Kasumi-1 (cell line): ENCODE measurements around the gene SMIM29.
A peak's percentile ranks its signal among the peaks of the same experiment; 100 is the strongest.
"Not testable (repeated sequence)": the region's sequence is repeated elsewhere in the genome, so short reads cannot be mapped to it uniquely, and the experiment has no call there.

ENCODE experiments used
- DNase-seq, 2 experiments: peaks; one replicate each; lab custom pipeline; 2025; lab: John Stamatoyannopoulos, UW

SMIM29 gene

DNA sequence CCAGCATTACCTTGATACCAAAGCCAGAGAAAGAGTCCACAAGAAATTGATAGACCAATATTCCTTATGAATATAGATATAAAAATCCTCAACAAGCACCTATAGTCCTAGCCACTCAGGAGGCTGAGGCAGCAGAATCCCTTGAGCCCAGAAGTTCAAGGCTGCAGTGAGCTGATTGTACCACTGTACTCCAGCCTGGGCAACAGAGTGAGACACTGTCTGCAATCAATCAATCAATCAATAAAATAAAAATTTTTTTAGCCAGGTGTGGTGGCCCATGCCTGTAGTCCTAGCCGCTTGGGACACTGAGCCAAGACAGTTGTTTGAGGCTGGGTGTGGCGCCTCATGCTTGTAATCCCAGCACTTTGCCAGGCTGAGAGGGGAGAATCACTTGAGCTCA is 18.9 kb upstream of the SMIM29 start:
- no peak for DNase-seq

DNA sequence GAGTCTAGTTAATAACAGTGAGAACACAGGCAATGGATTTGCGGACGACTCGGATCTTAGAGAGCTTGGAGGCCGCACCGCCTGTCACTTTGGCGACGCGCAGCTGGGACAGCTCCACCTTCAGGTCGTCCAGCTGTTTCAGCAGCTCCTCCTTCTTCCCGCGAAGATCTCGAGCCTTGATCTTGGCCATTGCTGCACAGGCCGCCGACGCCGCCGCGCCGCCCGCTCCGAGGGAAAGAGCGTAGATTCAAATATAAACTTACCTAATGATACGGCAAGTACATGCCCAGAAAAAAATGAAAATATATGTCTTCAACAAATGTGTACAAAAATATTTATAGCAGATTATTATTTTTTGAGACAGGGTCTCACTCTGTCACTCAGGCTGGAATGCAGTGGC is 14.7 kb upstream of the SMIM29 start:
- not testable (repeated sequence) for DNase-seq

DNA sequence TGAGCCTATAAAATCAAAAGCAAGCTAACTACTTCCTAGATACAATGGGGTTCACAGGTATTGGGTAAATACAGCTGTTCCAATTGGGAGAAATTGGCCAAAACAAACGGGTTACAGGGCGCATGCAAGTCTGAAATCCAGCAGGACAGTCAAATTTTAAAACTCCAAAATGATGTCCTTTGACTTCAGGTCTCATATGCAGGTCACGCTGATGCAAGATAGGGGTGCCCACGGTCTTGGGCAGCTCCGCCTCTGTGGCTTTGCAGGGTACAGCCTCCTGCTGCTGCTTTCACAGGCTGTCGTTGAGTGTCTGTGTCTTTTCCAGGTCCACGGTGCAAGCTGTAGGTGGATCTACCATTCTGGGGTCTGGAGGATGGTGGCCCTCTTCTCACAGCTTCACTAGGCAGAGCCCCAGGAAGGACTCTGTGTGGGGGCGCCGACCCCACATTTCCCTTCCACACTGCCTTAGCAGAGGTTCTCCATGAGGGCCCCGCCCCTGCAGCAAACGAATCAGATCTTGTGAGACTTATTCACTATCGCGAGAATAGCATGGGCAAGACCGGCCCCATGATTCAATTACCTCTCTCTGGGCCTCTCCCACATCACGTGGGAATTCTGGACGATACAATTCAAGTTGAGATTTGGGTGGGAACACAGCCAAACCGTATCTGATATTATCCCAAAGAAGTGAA is 11.9 kb upstream of the SMIM29 start:
- DNase-seq = no peak

DNA sequence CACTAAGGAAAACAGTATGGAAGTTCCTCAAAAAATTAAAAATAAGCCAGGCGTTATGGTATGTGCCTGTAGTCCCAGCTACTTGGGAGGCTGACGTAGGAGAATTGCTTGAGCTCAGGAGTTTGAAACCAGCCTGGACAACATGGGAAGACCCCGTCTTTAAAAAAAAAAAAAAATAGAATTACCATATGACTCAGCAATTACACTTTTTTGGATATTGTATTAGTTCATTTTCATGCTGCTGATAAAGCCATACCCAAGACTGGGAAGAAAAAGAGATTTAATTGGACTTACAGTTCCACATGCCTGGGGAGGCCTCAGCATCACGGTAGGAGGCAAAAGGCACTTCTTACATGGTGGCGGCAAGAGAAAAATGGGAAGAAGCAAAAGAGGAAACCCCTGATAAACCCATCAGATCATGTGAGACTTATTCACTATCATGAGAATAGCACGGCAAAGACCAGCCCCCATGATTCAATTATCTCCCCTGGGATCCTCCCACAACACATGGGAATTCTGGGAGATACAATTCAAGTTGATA is 10.8 kb upstream of the SMIM29 start:
- no peak for DNase-seq

DNA sequence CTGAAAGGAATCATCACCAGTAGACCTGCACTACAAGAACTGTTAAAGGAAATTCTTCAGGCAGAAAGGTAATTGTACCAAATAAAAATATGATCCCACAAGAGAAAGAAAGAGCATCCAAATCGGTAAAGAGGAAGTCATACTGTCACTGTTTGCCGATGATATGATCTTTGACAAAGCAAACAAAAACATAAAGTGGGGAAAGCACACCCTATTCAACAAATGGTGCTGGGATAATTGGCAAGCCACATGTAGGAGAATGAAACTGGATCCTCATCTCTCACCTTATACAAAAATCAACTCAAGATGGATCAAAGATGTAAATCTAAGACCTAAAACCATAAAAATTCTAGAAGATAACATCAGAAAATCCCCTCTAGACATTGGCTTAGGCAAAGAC is 3.6 kb upstream of the SMIM29 start:
- DNase-seq = not testable (repeated sequence)

DNA sequence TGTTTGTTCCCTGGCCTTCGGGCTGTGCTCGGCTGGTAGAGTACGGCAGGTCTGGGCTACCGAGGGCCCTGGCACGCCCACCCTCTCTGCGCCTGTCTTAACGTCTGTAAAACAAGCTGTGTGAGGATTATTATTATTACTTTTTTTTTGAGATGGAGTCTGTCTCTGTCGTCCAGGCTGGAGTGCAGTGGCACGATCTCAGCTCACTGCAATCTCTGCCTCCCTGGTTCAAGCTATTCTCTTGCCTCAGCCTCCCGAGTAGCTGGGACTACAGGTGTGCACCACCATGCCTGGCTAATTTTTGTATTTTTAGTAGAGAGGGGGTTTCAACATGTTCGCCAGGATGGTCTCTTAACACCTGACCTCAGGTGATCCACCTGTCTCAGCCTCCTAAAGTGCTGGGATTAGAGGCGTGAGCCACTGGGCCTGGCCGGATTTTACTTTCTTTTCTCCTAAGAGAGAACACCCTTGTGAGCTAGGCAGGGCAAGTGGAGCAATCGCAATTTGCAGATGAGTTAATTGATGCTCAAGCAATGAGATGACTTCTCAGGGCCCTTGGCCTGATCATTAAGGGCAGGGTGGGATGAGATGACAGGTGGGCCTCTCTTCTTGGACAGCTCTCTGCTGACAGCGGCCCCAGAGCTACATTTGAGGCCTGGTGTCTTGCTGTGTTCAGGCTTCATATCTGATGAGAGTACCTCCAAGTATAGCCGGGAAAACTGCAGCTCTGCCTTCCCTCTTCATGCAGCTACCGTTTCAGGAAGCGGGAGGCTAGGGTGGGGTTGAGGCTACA is 859 bp upstream of the SMIM29 start:
- no peak for DNase-seq

DNA sequence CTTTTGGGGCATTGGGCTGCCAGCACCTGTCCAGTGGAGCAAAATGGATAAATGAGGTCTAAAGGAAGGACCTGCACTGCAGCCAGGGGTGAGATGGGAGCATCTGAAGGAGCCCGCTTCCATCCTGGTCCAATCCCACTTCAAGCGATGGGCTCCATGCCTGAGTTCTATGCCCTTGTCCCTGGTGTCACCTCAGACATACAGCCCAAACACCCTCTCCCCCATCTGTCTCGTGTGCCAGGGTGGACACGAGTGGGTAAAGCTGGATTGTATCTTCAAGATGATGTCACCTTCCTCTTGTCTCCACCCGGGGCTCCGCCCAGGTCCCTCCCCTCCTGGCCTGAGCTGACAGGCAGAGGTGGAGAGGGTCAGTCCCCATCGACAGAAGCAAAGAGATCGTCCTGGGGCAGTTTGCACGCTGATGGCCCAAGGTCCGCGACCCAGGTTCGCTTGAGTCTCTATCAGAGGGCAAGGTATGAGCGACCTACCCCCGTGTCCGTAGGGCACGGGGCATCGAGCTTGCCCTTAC is 544 bp downstream of the SMIM29 start:
- no peak for DNase-seq

DNA sequence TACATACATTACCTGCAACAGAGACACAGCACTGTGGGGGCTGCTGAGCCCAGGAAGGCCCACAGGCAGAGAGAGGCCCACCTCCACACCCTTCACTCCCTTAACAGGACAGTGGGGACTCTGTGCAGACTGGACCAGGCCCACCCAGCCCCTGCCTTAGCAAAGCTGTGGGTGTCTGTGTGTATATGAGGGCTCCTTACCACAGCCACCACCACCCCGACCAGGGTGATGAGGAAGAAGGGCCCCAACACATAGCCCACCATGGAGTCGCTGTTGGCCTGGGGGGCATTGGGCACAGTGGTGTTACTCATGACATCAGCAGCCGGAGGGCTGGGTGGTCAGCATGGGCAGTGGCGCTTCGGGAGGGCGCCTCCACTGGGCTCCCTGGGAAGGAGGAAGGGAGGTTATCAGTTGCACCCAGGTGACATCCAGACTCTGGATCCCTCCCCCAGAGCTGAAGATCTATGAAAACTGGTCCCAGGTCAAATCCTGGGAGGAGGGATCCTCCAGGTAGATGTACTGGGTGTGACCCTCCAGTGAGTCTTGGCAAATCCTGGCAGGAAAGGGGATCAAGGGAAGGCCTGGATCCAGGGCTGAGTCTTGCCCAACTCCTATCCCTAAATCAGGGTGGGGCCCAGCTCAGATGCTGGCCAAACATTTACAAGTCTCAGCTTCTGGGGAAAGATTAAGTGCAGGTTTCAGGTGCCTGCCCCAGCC is 1.2 kb downstream of the SMIM29 start:
- DNase-seq = no peak

DNA sequence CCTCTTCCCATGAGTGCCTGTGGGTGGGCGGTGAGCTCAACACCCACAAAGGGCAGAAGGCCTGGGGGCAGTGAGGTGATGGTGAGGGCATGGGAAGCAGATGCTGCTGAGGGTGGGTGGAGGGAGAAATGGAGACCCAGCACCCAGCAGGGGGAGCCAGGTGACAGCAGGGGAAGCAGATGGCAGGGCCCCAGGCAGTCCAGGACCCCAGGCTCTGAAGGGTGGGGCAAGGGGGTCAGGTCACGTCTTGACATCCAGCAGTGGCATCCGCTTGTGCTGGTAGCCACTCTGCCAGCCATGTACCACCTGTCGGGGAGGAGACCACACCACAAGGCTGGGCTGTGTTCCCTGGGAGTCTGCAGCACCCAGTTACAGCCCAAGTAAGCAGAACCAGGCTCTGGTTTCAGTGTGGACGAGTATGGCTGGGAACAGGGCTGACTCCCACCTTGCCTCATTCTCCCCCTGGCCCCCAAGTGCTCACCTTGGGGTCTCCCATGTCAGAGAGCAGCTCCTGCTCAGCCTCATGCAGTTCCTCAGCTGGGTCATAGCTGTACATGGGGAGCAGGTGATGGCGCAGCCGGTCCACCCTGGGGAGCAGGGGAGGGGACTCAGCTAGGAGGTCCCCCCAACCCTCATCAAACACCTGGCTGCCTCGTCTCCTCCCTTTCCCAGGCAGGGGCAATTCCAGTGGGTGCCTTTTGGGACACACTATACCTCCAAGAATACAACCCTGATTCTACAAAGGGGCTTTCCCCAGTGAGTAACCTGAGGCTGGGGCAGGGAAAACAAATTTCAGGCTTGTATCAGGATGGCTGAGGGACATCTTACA is 2.0 kb downstream of the SMIM29 start:
- peak; percentile 25 to 44 for DNase-seq

DNA sequence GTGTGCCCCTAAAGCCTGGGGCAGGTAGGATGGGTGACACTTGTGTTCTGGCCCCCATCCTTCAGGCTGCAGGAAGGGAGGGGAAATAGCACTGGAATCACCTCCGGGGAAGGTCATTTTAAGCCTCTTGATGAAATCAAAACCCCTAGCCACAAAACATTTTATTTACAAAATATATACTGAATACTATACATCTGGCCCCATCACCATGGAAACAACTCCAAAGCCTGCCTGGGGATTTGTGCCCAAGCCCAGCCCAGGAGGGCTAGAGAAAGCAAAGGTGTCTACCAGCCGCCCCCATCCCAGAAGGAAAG is 2.6 kb downstream of the SMIM29 start:
- no peak for DNase-seq

DNA sequence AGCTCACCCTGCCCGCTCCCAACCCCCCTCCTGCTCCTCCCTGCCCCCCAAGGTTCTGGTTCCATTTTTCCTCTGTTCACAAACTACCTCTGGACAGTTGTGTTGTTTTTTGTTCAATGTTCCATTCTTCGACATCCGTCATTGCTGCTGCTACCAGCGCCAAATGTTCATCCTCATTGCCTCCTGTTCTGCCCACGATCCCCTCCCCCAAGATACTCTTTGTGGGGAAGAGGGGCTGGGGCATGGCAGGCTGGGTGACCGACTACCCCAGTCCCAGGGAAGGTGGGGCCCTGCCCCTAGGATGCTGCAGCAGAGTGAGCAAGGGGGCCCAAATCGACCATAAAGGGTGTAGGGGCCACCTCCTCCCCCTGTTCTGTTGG is 3.1 kb downstream of the SMIM29 start:
- DNase-seq = not testable (repeated sequence)

DNA sequence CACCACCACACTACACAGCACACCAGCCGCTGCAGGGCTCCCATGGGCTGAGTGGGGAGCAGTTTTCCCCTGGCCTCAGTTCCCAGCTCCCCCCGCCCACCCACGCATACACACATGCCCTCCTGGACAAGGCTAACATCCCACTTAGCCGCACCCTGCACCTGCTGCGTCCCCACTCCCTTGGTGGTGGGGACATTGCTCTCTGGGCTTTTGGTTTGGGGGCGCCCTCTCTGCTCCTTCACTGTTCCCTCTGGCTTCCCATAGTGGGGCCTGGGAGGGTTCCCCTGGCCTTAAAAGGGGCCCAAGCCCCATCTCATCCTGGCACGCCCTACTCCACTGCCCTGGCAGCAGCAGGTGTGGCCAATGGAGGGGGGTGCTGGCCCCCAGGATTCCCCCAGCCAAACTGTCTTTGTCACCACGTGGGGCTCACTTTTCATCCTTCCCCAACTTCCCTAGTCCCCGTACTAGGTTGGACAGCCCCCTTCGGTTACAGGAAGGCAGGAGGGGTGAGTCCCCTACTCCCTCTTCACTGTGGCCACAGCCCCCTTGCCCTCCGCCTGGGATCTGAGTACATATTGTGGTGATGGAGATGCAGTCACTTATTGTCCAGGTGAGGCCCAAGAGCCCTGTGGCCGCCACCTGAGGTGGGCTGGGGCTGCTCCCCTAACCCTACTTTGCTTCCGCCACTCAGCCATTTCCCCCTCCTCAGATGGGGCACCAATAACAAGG is 3.6 kb downstream of the SMIM29 start:
- DNase-seq = not testable (repeated sequence)

DNA sequence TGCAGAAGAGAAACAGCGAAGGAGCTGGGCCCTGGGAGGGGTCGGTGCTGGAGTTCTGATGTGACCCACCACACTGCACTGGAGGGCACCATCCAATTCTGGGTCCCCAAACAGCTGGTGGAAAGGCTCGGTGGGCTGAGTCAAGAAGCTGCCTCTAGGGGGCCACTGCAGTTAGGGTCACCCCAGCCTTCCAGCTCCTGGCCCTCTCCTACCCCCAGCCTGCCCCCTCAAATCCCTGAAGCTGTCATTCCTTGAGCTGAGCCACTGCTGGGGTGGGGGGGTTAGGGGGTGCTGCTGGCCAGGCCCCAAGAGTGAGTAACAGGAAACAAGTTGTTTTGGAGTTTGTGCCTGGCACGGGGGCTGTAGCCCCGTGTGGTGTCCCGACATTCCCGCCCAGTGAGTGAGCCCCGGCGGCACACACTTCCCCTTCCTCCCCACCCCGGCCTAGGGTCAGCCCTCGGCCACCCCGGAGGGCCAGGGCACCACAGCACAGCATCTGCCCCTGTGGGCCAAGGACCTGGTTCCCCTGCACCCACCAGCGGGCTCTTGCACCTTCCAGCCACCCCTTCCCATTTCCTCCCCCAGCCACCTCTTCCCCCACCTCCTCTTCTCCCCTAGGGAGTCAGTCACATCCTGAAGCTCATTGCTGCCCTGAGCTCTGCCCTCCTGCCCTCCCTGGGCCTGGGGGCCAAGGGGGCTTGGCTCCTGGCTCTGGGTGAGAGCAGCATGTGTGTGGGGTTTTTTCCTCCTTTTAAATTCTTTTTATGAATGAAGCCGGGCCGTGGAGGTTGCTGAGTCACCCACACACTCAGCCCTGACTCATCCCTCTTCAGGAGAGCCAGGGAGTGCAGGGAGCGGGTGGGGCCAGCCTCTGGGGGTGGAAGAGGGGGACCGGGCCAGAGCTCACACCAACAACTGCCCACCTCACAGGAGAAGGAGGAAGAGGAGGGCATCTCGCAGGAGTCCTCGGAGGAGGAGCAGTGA is 4.6 kb downstream of the SMIM29 start:
- DNase-seq = peak; percentile 66 to 70

DNA sequence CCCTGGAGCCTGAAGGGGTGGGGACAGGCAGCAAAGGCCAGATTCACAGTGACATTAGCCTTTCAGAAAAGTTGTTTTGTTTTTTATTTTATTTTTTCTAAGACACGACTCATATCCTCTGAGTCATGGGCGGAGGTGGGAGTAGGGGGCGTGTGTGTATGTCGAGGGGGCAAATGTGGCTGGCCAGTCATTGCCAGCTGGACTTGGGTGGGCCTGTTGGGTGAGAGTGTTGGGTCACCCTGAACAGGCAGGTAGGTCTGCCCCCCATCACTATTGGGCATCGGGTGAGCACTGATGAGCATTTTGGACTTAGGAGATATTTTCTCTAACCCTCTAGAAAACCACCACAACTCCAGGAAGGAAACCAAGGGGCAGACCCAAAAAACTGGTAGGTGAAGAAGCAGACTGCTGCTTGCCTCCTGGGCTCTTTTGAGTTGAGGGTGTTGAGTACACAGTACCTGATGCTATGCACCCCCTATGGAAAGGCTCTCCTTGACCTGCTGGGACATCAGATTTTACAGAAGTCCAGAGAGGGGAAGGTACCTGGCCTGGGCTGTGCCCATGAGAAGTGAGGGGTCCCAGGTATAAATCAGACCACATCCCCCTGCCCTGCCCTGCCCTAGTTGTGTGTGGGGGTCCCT is 5.6 kb downstream of the SMIM29 start:
- no peak for DNase-seq

DNA sequence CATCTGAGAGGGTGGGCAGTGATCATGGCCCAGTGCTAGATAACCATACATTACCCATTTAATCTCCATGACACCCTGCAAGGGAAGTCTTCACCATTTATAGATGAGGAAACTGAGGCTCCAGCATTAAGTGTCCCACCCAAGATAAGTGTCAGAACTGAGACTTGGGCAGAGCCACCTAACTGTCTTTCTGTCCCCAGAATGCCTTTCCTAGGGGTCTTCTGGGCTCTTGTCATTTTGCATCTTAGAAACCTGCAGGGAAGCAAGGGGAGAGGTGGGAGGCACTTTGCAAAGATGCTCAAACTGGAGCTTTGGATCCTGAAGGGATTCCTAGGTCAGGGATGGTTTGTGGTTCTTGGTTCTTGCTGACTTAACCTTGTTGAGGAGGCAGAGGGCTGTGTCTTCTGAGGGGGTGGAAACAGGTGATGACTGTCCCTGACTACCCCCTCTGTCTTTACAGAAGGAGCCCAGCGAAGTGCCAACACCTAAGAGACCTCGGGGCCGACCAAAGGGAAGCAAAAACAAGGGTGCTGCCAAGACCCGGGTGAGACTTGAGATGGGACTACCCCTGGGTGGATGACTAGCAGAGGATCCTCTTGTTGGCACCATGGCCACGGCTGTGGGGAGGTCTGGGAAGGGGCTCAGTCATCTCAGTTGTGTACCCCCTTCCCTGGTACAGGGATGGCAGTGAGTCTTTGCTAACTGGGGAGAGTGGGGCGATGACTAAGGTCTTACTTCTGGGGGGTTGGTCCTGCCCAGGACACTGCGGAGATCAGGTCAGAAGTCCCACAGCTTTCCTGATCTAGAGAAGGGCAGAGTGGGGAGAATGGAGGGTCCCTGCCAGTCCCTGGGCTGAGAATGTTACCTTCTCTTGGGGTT is 6.3 kb downstream of the SMIM29 start:
- no peak for DNase-seq

DNA sequence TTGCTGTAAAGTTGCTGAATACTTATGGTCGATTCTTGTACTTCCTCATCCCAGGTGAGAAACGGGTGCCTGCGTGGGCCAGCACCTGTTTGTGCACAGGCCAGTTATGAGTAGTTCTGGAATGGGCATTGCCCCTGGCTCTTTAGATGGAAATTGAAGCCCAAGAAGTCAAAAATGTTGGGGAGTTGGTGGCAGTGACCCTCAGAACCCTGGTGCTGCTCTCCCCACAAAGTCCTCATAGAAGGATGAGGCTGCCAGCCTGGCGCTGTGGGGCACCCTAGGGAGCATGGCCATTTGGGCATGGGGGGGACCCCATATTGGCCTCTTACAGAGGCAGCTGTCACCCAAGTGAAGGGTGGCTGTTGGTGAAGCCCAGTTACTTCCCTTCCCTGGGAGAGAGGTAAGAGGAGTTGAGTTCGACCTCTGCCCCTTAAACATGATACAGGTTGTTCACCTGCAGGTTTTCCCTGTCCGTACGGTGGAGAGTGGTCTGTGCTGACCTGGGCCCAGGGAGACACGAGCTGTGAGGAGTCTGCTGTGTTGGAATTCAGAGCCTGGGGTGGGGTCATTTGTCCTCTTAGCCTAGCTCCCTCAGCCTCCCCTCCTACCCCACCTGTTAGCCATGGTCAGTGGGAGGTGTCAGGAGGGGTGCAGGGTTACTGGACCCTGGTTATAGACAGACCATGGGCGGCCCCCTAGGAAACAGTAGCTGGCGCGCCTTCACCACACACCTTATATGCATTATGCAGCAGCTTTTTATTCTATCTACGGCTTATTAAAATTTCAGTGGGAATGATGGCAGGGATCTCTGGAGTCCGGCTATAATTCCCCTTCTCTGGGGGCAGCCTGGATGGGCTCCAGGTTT is 7.2 kb downstream of the SMIM29 start:
- no peak for DNase-seq
